A549 treated with DMSO at 1 μM for 4 hours (cell line): ENCODE measurements around the gene C1orf216. TPM values are rescaled to one million over a fixed set of nuclear protein-coding genes. Genes with fewer than 3 reads are reported as not detected.

ENCODE experiments used
- total RNA-seq: library from RNA; stranded (reverse); fragments of 200-300 nt; extraction: Qiagen RNA extraction; gene quantifications from 5 replicates; pipeline ENCODE4 v1.2.3, GENCODE V29; 2022; ENCODE audit warnings: low read depth

The C1orf216 gene, protein sequence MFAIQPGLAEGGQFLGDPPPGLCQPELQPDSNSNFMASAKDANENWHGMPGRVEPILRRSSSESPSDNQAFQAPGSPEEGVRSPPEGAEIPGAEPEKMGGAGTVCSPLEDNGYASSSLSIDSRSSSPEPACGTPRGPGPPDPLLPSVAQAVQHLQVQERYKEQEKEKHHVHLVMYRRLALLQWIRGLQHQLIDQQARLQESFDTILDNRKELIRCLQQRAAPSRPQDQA
- 12.4 to 15.2 TPM (median 13.3 TPM) in 5 replicates for total RNA-seq

GRCh38 chr1:35718492-35719336 lies at the start of gene C1orf216:
Gene C1orf216 (minus strand): TSS chr1:35718884. CDS start chr1:35716321, 2,563 bp downstream.

Other genes with a start within 250 kb of the C1orf216 start
- 14.1 to 16.9 TPM (median 16.0 TPM) in 5 replicates for gene KIAA0319L, start 161.5 kb downstream of the C1orf216 start, total RNA-seq
- gene NCDN, start 161.1 kb downstream of the C1orf216 start, total RNA-seq = 14.5 to 18.6 TPM (median 16.6 TPM) in 5 replicates
- 0.35 to 0.77 TPM (median 0.47 TPM) in 5 replicates for gene TFAP2E, start 145.6 kb downstream of the C1orf216 start, total RNA-seq
- 80.4 to 107 TPM (median 106 TPM) in 5 replicates for gene PSMB2, start 77.4 kb downstream of the C1orf216 start, total RNA-seq
- gene CLSPN, start 51.1 kb upstream of the C1orf216 start, total RNA-seq = 10.0 to 13.4 TPM (median 12.9 TPM) in 5 replicates
- gene AGO4, start 89.1 kb upstream of the C1orf216 start, total RNA-seq = 2.3 to 6.1 TPM (median 4.9 TPM) in 5 replicates
- gene AGO1, start 164.3 kb upstream of the C1orf216 start, total RNA-seq = 3.9 to 6.3 TPM (median 5.0 TPM) in 5 replicates
- gene AGO3, start 212.2 kb upstream of the C1orf216 start, total RNA-seq = 5.2 to 9.3 TPM (median 8.8 TPM) in 5 replicates